Measurements from ENCODE around the gene WNK1. TPM values are rescaled to one million over a fixed set of nuclear protein-coding genes. Genes with fewer than 3 reads are reported as not detected.
"Not testable (repeated sequence)": the region's sequence is repeated elsewhere in the genome, so short reads cannot be mapped to it uniquely, and the experiment has no call there.

The WNK1 gene
- polyA plus RNA-seq, 1 donor (not counting 4 experiments of a cell fraction or from before 2014, with no cell fraction given) = 72.3 TPM

- no peak overlapping the region for H3K4me2 ChIP-seq (ENCODE audit: control insufficient read depth, extremely low read depth, insufficient read depth, low read depth, low read length)
- H3K27ac ChIP-seq (ENCODE audit: control insufficient read depth, insufficient read depth, low read length) = no peak overlapping the region
- H4K20me1 ChIP-seq (ENCODE audit: control insufficient read depth, extremely low read depth, insufficient read depth, low read length) = peaks cover 4% of the 10 kb centered on the region
- no peaks in the 10 kb centered on the region for H3K9me3 ChIP-seq (ENCODE audit: control insufficient read depth, low read depth, low read length)
- no peaks in the 10 kb centered on the region for H3K27me3 ChIP-seq (ENCODE audit: control insufficient read depth, extremely low read depth, insufficient read depth, low read length)
- peaks cover 68% of the 10 kb centered on the region for H3K79me2 ChIP-seq (ENCODE audit: control insufficient read depth, insufficient read depth, low read length)
- H3K4me1 ChIP-seq (ENCODE audit: control insufficient read depth, extremely low read depth, insufficient read depth, low read length) = peaks cover 28% of the 10 kb centered on the region
- peaks cover 2% of the 10 kb centered on the region for H3K9me1 ChIP-seq (ENCODE audit: control insufficient read depth, extremely low read depth, insufficient read depth, low read length)
- no peak overlapping the region for H2AFZ ChIP-seq (ENCODE audit: control insufficient read depth, low read length)
- dilution Hi-C loops (cut with MboI; ENCODE audit: extremely low pct_ligation_motif_present, low sequenced_read_pairs) = no loop called here
- FAIRE-seq = no peak
- H3K9ac ChIP-seq (ENCODE audit: control insufficient read depth, extremely low read depth, insufficient read depth, low read length) = no peak overlapping the region
- no peak overlapping the region for H3K4me3 ChIP-seq (ENCODE audit: control insufficient read depth in 2 of 3, extremely low read depth in 1 of 3, insufficient read depth in 2 of 3, low read depth in 1 of 3, low read length in 3 of 3)
- TF ChIP-seq CTCF (optimal IDR thresholded peaks at IDR 0.05 in 1 of 3, IDR thresholded peaks at IDR 0.05 in 1 of 3, conservative IDR thresholded peaks at IDR 0.05 in 1 of 3; ENCODE audit: extremely low read depth in 1 of 3, insufficient read depth in 2 of 3, low read length in 3 of 3) = no peak
- TF ChIP-seq EZH2 (IDR thresholded peaks at IDR 0.05; ENCODE audit: low read length) = no peak
- no peak for DNase-seq (ENCODE audit: low read depth, low spot score)
- H3K36me3 ChIP-seq (ENCODE audit: control insufficient read depth in 2 of 2, extremely low read depth in 1 of 2, insufficient read depth in 2 of 2, low read length in 2 of 2) = peaks cover 2 to 3% of the 10 kb centered on the region in 2 experiments
Observed at GRCh38 chr12:812950-813349, 60.6 kb downstream of the WNK1 start.

GRCh38 chr12:817456-817855, 65.1 kb downstream of the WNK1 start:
- peak; percentile 54 for DNase-seq (ENCODE audit: low read depth, low spot score)
- H3K4me3 ChIP-seq (ENCODE audit: control insufficient read depth in 2 of 3, extremely low read depth in 1 of 3, insufficient read depth in 2 of 3, low read depth in 1 of 3, low read length in 3 of 3); H3K27me3 ChIP-seq (ENCODE audit: control insufficient read depth, extremely low read depth, insufficient read depth, low read length); H2AFZ ChIP-seq (ENCODE audit: control insufficient read depth, low read length); H4K20me1 ChIP-seq (ENCODE audit: control insufficient read depth, extremely low read depth, insufficient read depth, low read length); H3K9ac ChIP-seq (ENCODE audit: control insufficient read depth, extremely low read depth, insufficient read depth, low read length); H3K36me3 ChIP-seq (ENCODE audit: control insufficient read depth in 2 of 2, extremely low read depth in 1 of 2, insufficient read depth in 2 of 2, low read length in 2 of 2); dilution Hi-C loops (cut with MboI; ENCODE audit: extremely low pct_ligation_motif_present, low sequenced_read_pairs); H3K9me1 ChIP-seq (ENCODE audit: control insufficient read depth, extremely low read depth, insufficient read depth, low read length); H3K9me3 ChIP-seq (ENCODE audit: control insufficient read depth, low read depth, low read length): not testable (repeated sequence)
- Histone ChIP-seq H3K4me2 (ENCODE audit: control insufficient read depth, extremely low read depth, insufficient read depth, low read depth, low read length) (peak overlapping the region; percentile 63), H3K79me2 (ENCODE audit: control insufficient read depth, insufficient read depth, low read length) (peaks cover 66% of the 10 kb centered on the region), H3K27ac (ENCODE audit: control insufficient read depth, insufficient read depth, low read length) (peak overlapping the region; percentile 61), H3K4me1 (ENCODE audit: control insufficient read depth, extremely low read depth, insufficient read depth, low read length) (peaks cover 19% of the 10 kb centered on the region)
- FAIRE-seq = peak; percentile 43

- TF ChIP-seq CTCF (optimal IDR thresholded peaks at IDR 0.05 in 1 of 3, IDR thresholded peaks at IDR 0.05 in 1 of 3, conservative IDR thresholded peaks at IDR 0.05 in 1 of 3; ENCODE audit: extremely low read depth in 1 of 3, insufficient read depth in 2 of 3, low read length in 3 of 3) (no peak), EZH2 (IDR thresholded peaks at IDR 0.05; ENCODE audit: low read length) (no peak)
- H3K27ac ChIP-seq (ENCODE audit: control insufficient read depth, insufficient read depth, low read length) = peak overlapping the region; percentile 61
Observed at GRCh38 chr12:817941-818600, 65.7 kb downstream of the WNK1 start.

More at GRCh38 chr12:817941-818600, 65.7 kb downstream of the WNK1 start:
- no peak for FAIRE-seq
- Histone ChIP-seq H3K9ac (ENCODE audit: control insufficient read depth, extremely low read depth, insufficient read depth, low read length) (no peak overlapping the region), H3K9me1 (ENCODE audit: control insufficient read depth, extremely low read depth, insufficient read depth, low read length) (no peaks in the 10 kb centered on the region), H3K9me3 (ENCODE audit: control insufficient read depth, low read depth, low read length) (no peaks in the 10 kb centered on the region), H3K27me3 (ENCODE audit: control insufficient read depth, extremely low read depth, insufficient read depth, low read length) (no peaks in the 10 kb centered on the region), H3K36me3 (ENCODE audit: control insufficient read depth in 2 of 2, extremely low read depth in 1 of 2, insufficient read depth in 2 of 2, low read length in 2 of 2) (peaks cover 2 to 3% of the 10 kb centered on the region in 2 experiments), H4K20me1 (ENCODE audit: control insufficient read depth, extremely low read depth, insufficient read depth, low read length) (peaks cover 4% of the 10 kb centered on the region), H3K4me3 (ENCODE audit: control insufficient read depth in 2 of 3, extremely low read depth in 1 of 3, insufficient read depth in 2 of 3, low read depth in 1 of 3, low read length in 3 of 3) (no peak overlapping the region), H3K79me2 (ENCODE audit: control insufficient read depth, insufficient read depth, low read length) (peaks cover 67% of the 10 kb centered on the region), H3K4me1 (ENCODE audit: control insufficient read depth, extremely low read depth, insufficient read depth, low read length) (peaks cover 19% of the 10 kb centered on the region), H3K4me2 (ENCODE audit: control insufficient read depth, extremely low read depth, insufficient read depth, low read depth, low read length) (no peak overlapping the region), H2AFZ (ENCODE audit: control insufficient read depth, low read length) (no peak overlapping the region)
- DNase-seq (ENCODE audit: low read depth, low spot score) = no peak
- dilution Hi-C loops (cut with MboI; ENCODE audit: extremely low pct_ligation_motif_present, low sequenced_read_pairs) = no loop called here

Measured in keratinocyte (primary cell).